Measurements from ENCODE around the gene DSG3. TPM values are rescaled to one million over a fixed set of nuclear protein-coding genes. Genes with fewer than 3 reads are reported as not detected.

The DSG3 gene
- total and polyA plus RNA-seq, 10 of the 15 experiments (the other 5 are each of a cell fraction or from before 2014, with no cell fraction given) = 0.01 to 0.36 (median 0.30) TPM

DNA sequence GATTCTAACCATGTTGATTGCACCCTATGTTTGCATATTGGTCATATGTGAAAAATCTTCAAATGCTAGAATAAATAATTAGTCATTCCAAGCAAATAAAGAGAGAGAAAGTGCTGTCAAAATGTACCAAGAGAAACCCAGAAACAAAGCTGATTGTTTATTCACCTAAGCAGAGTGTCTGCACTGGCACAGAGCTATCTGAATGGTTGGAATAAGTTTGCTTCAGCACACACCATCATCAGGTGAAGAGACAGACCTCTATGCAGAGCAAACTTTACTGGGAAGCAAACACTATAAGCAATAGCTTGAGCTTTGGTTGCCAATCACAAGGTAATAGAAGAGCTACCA, 45.5 kb upstream of the DSG3 start:
- H3K4me1 ChIP-seq (ENCODE audit: control insufficient read depth, insufficient read depth, low read length) = no peaks in the 10 kb centered on the region
- TF ChIP-seq SP1 (IDR thresholded peaks at IDR 0.05; ENCODE audit: low read depth, low read length) (no peak), NFYB (IDR thresholded peaks at IDR 0.05; ENCODE audit: insufficient read depth, low read depth, low read length) (no peak), KLF5 (IDR thresholded peaks at IDR 0.05; ENCODE audit: partially characterized antibody) (no peak), ZZZ3 (IDR thresholded peaks at IDR 0.05; ENCODE audit: control insufficient read depth, insufficient read length, low read depth) (no peak), IKZF2 (IDR thresholded peaks at IDR 0.05) (no peak), KDM1A (IDR thresholded peaks at IDR 0.05; ENCODE audit: borderline replicate concordance) (no peak), TBL1XR1 (IDR thresholded peaks at IDR 0.05; ENCODE audit: low read depth, low read length) (no peak), SREBF1 (IDR thresholded peaks at IDR 0.05; ENCODE audit: low read length) (no peak), KAT2A (conservative IDR thresholded peaks at IDR 0.05; ENCODE audit: control insufficient read depth, low read depth, low read length) (no peak), ZNF622 (IDR thresholded peaks at IDR 0.05) (no peak), MTA2 (IDR thresholded peaks at IDR 0.05; ENCODE audit: low read depth) (no peak), CBX5 (IDR thresholded peaks at IDR 0.05; ENCODE audit: low read depth) (no peak), CBX3 (IDR thresholded peaks at IDR 0.05; ENCODE audit: borderline replicate concordance, low read depth) (no peak), ZBED1 (IDR thresholded peaks at IDR 0.05; ENCODE audit: borderline replicate concordance) (no peak), GATAD2B (conservative IDR thresholded peaks at IDR 0.05; ENCODE audit: low read depth) (no peak), SMAD1 (IDR thresholded peaks at IDR 0.05; ENCODE audit: low read depth, partially characterized antibody) (no peak)
- H4K20me1 ChIP-seq (ENCODE audit: control insufficient read depth, insufficient read depth) = no peaks in the 10 kb centered on the region
- BruUV-seq (replicated peaks) = no TSS peak
- ChIA-PET POLR2A (interaction anchor here (0.5 kb wide), 1 partner anchor 85 kb away, joined by 4 read pairs; no protein-coding TSS in a partner anchor), RAD21 (ENCODE audit: unreplicated experiment) (no interaction called here), SMC1A (ENCODE audit: uncharacterized antibody, unreplicated experiment) (interaction anchor here (0.6 to 1.2 kb wide), 3 partner anchors 8 to 199 kb away, joined by 3 read pairs; no protein-coding TSS in a partner anchor), CTCF (interaction anchor here (0.9 to 1.1 kb wide), 3 partner anchors 15 to 162 kb away, joined by 3 to 4 read pairs (median 4); no protein-coding TSS in a partner anchor)
- no peaks in the 10 kb centered on the region for H3K79me2 ChIP-seq (ENCODE audit: control insufficient read depth, insufficient read depth, low read length)
- no peak overlapping the region for H3K4me3 ChIP-seq
- H2AFZ ChIP-seq (ENCODE audit: control insufficient read depth, low read depth, low read length) = no peak overlapping the region
- intact Hi-C loops (cut with micrococcal nuclease; ENCODE audit: unreplicated experiment) (loop anchor here (10.0 kb wide), 2 partner anchors 57 to 427 kb away; no protein-coding TSS in a partner anchor), in situ Hi-C loops (cut with MboI) (loop anchor here (10.0 kb wide), 1 partner anchor 57 kb away; no protein-coding TSS in a partner anchor)
- H3K4me2 ChIP-seq (ENCODE audit: control insufficient read depth, insufficient read depth) = no peak overlapping the region
- H3K9ac ChIP-seq (ENCODE audit: control insufficient read depth, insufficient read depth, low read length) = no peak overlapping the region
- H3K27me3 ChIP-seq (replicated peaks in 1 of 2; ENCODE audit: control insufficient read depth in 2 of 2, insufficient read depth in 2 of 2, low read length in 1 of 2) = no peaks in the 10 kb centered on the region
- ATAC-seq = no peak
- FAIRE-seq = no peak
- H3K36me3 ChIP-seq (ENCODE audit: control insufficient read depth in 2 of 2, insufficient read depth in 2 of 2, low read length in 1 of 2) = no peaks in the 10 kb centered on the region
- no peak overlapping the region for H3K27ac ChIP-seq (ENCODE audit: control insufficient read depth, insufficient read depth)
- DNase-seq (ENCODE audit: low read depth, low spot score) = no peak
- H3K9me3 ChIP-seq (replicated peaks; ENCODE audit: control insufficient read depth, insufficient read depth, low read length) = no peaks in the 10 kb centered on the region

Data from GM12878 (cell line).